ENCODE results near the gene PPARA. TPM values are rescaled to one million over a fixed set of nuclear protein-coding genes. Genes with fewer than 3 reads are reported as not detected.

Gene PPARA
- total and polyA plus RNA-seq, 2 donors (not counting 3 experiments of a cell fraction or from before 2014, with no cell fraction given) = 3.1 to 10.7 TPM

GRCh38 chr22:46247443-46247975 is 97.2 kb downstream of the PPARA start:
- Histone ChIP-seq H3K27ac (ENCODE audit: insufficient read depth, low read depth, low read length) (no peak overlapping the region), H3K4me1 (ENCODE audit: control insufficient read depth, extremely low read depth, insufficient read depth, low read length) (peaks cover 6% of the 10 kb centered on the region), H3K9ac (replicated peaks; ENCODE audit: extremely low read depth, insufficient read depth, low read length) (no peak overlapping the region), H3K27me3 (ENCODE audit: control insufficient read depth in 2 of 2, insufficient read depth in 2 of 2, low read length in 2 of 2) (no peaks in the 10 kb centered on the region), H3K9me3 (replicated peaks; ENCODE audit: control insufficient read depth, insufficient read depth, low read length) (no peaks in the 10 kb centered on the region), H3K4me3 (replicated peaks in 1 of 3; ENCODE audit: insufficient read depth in 1 of 3, low read depth in 1 of 3, low read length in 3 of 3) (no peak overlapping the region), H4K20me1 (replicated peaks; ENCODE audit: control insufficient read depth, extremely low read depth, insufficient read depth, low read length) (no peaks in the 10 kb centered on the region), H2AFZ (ENCODE audit: low read depth, low read length) (no peak overlapping the region), H3K36me3 (ENCODE audit: control insufficient read depth in 2 of 2, extremely low read depth in 1 of 2, insufficient read depth in 2 of 2, low read length in 2 of 2) (no peaks in the 10 kb centered on the region), H3K9me1 (replicated peaks; ENCODE audit: control insufficient read depth, extremely low read depth, insufficient read depth, low read length) (no peaks in the 10 kb centered on the region), H3K79me2 (ENCODE audit: control insufficient read depth, insufficient read depth, low read length) (peaks cover 1% of the 10 kb centered on the region), H3K4me2 (ENCODE audit: insufficient read depth, low read length) (no peak overlapping the region)
- TF ChIP-seq POLR2AphosphoS5 (IDR thresholded peaks at IDR 0.05; ENCODE audit: insufficient read depth, low read depth, low read length) = no peak
- TF ChIP-seq, protein P1, sequence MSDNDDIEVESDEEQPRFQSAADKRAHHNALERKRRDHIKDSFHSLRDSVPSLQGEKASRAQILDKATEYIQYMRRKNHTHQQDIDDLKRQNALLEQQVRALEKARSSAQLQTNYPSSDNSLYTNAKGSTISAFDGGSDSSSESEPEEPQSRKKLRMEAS (IDR thresholded peaks at IDR 0.05; ENCODE audit: insufficient read depth, insufficient read length) = no peak
- TF ChIP-seq FOS (IDR thresholded peaks at IDR 0.05; ENCODE audit: borderline replicate concordance, insufficient read depth, low read length) = no peak
- no peak for TF ChIP-seq MYC (IDR thresholded peaks at IDR 0.05; ENCODE audit: low read depth, low read length)
- no peak for TF ChIP-seq GATA2 (IDR thresholded peaks at IDR 0.05; ENCODE audit: insufficient read depth, insufficient read length, low read depth, low read length)
- TF ChIP-seq JUN (IDR thresholded peaks at IDR 0.05; ENCODE audit: borderline replicate concordance, insufficient read depth, insufficient read length, low read depth) = no peak
- TF ChIP-seq, protein P2, sequence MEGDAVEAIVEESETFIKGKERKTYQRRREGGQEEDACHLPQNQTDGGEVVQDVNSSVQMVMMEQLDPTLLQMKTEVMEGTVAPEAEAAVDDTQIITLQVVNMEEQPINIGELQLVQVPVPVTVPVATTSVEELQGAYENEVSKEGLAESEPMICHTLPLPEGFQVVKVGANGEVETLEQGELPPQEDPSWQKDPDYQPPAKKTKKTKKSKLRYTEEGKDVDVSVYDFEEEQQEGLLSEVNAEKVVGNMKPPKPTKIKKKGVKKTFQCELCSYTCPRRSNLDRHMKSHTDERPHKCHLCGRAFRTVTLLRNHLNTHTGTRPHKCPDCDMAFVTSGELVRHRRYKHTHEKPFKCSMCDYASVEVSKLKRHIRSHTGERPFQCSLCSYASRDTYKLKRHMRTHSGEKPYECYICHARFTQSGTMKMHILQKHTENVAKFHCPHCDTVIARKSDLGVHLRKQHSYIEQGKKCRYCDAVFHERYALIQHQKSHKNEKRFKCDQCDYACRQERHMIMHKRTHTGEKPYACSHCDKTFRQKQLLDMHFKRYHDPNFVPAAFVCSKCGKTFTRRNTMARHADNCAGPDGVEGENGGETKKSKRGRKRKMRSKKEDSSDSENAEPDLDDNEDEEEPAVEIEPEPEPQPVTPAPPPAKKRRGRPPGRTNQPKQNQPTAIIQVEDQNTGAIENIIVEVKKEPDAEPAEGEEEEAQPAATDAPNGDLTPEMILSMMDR (IDR thresholded peaks at IDR 0.05; ENCODE audit: extremely low read depth in 1 of 2, insufficient read depth in 1 of 2, low read depth in 1 of 2, low read length in 2 of 2) = no peak
- TF ChIP-seq EZH2 (IDR thresholded peaks at IDR 0.05; ENCODE audit: borderline replicate concordance, low read depth, low read length, severe bottlenecking) = no peak
- TF ChIP-seq POLR2A (IDR thresholded peaks at IDR 0.05; ENCODE audit: low read depth, low read length) = no peak
- BruUV-seq (replicated peaks) = no TSS peak
- CTCF ChIA-PET = no interaction called here
- intact Hi-C loops (cut with micrococcal nuclease) = no loop called here
- FAIRE-seq = no peak
- dilution Hi-C loops (cut with MboI; ENCODE audit: extremely low pct_ligation_motif_present, low sequenced_read_pairs) = no loop called here
- POLR2A ChIA-PET = no interaction called here
- no peak for DNase-seq (ENCODE audit: low read depth, low spot score)
